NCI-H82 treated with DMSO at 0.1 percent for 48 hours (cell line): ENCODE data around the gene MECR.
A peak's percentile ranks its signal among the peaks of the same experiment; 100 is the strongest.

Experiments
- DNase-seq: peaks from one replicate; lab custom pipeline; 2025; ENCODE audit not compliant: unreplicated experiment; lab: John Stamatoyannopoulos, UW

Gene MECR

DNA sequence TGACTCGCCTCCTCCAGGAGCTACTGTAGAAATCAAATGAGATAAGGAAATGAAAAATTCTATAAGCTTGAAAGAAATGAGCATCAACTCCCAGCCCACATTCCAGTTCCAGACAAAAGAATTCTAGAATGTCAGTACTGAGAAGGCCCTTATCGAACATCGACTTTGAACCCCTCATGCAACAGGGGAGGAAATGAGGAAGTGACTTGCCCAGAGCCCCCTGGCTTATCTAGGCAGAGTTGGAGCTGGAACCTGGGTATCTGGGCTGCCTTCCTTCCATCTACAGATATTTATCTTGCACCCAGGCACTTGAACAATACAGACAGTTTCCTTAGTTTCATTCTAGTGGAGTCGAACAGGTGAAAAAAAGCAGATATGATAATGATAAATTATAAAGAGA is 22.3 kb downstream of the MECR start:
- DNase-seq, result no peak

DNA sequence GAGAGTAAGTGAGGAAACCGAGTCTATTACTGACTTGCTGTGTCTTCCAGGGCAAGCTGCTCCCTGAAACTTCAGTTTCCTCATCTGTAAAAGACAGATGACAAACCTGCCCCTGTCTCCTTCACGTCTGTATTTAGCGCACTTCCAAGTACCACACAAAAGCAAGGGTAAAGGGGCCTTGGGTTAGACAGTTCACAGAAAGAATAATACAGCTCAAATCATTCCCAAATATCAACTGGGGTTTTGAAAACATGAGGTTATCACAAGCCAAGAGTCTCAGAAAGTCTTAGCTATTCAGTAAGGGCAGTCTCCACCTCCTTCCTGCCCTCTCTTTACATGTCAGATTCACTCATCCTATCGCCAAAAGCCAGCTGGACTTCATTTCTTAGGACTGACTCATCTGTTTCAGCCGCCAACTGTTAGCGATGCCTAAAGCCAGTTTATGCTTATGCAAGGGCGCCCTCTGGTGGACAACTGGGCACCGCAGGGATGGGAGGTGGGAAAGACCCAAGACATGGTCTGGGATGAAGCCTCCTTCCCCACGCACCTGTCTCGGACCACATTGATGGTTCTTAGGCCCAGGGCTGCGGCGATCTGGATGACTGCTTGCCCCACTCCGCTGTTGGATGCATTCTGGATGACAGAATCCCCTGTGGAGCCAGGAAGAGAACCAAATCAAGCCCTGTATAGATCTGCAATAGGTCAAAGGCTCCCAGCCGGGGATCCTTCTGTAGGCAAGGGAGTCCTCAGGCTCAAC is 28.0 kb downstream of the MECR start:
- DNase-seq, result peak; percentile 74

DNA sequence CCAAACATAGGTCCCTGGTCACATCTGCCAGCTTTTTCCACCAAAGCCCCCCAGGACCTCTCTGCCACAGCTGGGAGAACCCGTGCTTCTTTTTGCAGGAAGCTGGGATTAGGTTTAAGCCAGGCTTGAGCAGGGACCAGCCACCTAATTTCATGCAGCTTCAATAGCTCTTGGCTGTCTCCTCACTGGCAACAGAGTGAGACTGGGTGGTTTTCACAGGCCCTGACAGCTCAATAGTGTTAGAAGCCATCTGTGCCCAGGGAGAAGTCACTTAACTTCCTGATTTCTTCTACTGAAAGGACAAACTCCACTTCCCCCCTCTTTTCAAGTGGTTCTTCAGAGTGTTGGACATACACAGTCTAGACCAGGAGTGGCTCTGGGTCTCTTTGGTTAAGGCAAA is 28.7 kb downstream of the MECR start:
- DNase-seq, result no peak

DNA sequence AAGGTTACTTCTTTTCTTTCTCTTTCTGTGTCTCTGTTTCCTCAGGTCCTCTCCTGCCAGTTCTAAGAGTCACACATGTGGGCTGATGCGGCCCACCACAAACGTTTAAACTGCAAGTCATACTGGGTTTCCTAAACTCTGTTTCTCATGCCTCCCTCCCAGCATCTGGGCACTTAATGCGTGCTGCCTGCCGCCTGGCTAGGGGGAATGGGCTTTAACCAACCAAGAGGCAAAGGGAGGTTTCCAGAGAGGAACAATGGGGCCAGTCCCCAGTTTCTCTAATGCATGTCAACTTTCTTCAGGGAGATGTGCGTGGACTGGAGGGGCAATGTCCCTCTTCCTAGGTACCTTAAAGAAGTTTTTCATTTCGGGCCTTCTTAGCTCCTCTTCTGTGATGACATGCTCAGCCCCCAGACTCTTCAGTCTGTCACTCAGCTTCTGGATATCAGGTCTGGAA is 29.1 kb downstream of the MECR start:
- DNase-seq, result no peak

DNA sequence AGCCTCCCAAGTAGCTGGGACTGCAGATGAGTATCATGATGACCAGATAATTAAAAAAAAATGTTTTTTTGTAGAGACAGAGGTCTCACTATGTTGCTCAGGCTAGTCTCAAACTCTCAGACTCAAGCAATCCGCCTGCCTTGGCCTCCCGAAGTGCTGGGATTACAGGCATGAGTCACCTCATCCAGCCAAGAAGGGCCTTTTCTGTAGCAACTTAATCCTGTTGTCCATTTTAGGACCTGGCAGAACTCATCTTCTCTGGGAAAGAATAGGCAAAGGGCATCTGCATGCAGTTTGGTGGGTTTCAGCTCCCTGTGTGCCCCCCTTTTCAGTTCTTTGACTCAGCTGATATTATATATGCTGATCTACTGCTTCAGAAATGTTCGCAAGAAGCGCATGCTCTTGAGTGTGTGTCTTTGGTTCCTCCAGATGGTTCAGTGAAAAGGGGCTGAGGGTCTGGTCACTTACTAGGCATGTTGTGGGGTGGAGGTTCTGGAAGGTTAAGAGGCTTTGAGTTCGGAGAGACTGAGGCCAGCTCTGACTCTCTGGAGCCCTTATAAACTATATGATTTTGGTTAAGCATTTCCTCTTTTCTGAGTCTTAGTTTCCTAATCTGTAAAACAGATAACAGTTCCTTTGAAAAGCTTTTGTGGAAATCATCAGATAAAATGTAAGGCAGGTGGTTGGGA is 29.7 kb downstream of the MECR start:
- no peak for DNase-seq

DNA sequence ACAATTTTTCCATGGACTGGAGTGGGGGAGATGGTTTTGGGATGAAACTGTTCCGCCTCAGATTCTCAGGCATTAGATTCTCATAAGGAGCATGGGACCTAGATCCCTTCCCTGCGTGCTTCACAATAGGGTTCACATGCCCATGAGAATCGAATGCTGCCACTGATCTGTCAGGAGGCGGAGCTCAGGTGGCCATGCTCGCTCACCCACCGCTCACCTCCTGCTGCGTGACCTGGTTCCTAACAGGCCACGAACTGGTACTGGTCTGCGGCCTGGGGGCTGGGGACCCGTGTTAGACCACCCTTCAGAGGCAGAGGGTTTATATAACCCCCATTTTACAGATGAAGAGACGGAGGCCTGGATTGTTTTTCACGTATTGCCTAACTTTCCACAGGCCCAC is 32.7 kb downstream of the MECR start:
- DNase-seq, result no peak

DNA sequence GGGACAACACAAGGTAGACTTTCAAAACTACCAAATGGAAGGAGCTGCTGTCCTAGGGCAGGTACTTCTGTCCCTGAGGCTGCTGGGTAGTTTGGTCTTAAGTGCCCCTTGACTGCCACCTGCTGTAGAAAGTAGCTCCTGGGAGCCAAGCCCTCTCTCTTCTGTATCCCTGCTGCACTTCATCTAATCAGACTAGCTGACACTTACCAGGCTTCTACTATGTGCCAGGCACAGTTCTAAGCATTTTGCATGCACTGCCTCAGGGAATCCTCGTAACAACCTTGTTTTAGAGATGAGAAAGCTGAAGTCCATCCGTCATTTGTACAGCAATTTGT is 33.2 kb downstream of the MECR start:
- no peak for DNase-seq

DNA sequence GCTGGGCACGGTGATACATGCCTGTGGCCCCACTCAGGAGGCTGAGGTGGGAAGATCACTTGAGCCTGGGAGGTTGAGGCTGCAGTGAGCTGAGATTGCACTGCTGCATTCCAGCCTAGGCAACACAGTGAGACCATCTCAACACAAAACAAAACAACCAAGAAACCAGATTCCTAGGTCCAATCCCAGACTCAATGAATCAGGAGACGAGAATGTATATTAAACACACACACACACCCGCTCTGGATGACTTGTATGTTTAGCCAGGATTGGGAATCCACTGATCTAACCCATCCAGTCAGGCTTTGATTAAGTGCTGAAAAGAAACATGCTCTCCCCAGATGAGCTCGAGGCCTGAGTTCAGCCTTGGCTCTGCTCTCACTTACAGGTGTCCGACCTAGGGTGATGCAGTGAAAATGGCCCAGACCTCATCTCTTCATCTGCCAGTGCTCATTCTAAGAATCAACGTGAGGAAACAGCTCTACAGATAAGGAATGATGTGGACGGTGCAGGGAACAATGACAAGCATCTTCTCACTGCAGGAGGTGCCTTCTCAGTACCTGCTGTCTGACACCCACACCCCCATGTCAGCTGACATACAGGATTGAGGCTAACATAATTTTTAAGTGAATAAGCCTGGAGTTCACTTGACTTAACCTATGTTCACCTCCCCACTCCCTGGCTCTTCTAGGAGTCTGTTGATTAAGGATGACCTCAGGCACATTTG is 33.7 kb downstream of the MECR start:
- no peak for DNase-seq

DNA sequence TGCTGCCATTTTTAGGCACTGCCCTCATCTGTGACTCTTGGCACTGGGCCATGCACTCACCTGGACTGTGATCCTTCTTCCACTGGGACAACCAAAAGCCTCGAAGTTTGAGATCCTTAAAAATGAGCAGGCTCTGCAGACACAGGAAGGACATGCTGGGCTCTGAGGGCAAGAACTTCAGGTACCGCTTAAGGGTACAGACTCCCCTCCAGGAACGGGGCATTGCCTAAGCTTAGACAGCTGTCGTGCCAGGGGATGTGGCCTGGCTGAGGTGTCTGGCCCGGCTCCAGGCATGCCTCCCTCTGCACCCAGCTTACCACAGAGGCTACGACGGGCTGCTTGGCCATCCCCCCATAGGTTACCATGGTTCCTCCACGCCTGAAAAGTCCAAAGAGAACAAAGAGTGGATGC is 34.8 kb downstream of the MECR start:
- no peak for DNase-seq

DNA sequence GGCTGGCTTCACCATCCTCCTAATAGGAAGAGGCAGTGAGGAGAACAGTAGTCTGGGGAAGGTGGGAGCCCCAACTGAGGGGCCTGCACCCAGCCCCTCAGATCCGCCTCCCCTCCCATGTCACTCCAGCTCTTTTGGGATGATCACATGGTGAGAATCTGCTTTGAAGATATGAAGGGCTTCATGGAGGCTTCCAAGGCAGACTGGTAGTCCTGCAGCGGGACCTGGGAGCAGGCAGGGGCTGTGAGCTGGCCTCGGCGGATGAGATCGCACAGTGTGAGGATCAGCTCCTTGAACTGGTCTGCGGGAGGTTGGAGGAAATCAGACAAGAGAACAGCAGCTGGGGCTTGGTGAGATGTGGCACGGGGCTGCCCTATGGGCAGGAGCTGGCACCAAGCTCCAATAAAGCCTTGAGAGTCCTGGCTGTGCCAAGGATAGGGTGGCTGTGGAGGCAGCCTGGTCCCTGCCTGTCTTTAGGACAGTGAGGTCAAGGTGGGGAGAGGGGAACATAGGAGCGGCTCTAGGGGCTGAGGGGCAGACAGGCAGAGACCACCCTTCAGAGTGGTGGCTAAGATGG is 36.8 kb downstream of the MECR start:
- no peak for DNase-seq

DNA sequence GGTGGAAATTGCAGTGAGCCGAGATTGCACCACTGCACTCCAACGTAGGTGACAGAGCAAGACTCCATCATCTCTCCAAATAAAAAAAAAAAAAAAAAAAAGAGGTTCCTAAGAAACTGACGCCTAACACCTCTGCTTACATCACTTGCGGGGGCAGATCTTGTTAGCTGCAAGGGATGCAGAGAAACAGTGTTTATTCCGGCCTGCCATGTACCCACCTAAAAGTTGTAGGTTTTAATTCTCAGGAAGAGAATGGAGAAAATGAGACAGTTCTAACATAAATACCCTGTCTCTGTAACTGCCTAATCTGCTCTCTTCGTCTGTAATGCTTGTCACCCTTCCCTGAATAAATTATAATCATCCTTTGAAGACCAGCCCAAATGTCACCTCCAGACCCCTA is 40.0 kb downstream of the MECR start:
- DNase-seq, result no peak

DNA sequence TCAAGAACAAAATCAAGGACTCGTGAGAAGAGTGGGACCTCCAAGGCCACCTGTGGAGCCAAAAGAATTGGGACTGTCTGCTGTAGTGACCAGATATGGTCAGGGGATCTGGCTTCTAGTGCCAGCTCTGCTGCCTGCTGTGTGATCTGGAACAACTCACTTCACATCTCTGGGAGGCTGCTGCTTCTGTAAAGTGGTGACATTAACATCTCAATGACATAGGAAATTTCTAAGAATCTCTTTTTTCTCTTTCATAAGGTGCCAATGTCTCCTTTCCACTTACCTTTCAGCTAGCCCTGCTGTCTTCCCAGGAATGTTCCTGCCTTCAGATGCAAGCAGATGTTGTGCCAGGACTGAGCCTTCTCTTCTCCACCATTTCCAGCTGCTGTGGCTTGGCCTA is 44.0 kb downstream of the MECR start:
- DNase-seq, result no peak

DNA sequence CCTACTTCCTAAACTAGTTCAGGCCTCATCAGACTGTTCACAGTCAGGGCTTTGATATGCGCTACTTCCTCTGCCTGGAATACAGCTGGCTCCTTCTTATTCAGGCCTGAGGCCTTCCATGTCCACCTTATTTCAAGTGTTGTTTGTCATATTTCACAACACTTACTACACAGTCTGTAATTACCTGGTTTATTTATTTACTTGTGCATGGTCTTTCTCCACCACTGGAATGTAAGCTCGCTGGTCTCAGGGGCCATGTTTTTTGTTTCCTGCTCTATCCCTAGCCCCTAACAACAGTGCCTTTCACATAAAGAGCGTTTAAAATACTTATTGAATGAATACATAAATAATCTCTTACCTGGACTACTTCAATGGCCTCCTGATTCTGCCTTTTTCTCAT is 44.5 kb downstream of the MECR start:
- no peak for DNase-seq

DNA sequence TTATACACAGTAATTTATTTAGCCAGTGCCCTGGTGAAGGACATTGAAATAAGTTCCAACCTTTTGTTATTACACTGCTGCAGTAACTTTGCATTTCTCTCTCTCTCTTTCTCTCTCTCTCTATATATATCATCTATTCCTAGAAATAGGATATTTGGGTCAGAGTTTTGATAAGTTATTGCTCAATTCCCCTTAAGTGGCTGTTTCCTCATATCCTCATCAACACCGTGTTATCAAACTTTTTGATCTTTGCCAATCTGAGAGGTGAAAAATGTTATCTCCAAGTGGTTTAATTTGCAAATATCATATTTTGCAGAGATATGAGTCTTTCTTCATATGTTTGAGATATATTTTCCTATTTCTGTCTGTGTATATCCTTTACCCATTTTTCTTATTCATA is 47.4 kb downstream of the MECR start:
- DNase-seq, result no peak

DNA sequence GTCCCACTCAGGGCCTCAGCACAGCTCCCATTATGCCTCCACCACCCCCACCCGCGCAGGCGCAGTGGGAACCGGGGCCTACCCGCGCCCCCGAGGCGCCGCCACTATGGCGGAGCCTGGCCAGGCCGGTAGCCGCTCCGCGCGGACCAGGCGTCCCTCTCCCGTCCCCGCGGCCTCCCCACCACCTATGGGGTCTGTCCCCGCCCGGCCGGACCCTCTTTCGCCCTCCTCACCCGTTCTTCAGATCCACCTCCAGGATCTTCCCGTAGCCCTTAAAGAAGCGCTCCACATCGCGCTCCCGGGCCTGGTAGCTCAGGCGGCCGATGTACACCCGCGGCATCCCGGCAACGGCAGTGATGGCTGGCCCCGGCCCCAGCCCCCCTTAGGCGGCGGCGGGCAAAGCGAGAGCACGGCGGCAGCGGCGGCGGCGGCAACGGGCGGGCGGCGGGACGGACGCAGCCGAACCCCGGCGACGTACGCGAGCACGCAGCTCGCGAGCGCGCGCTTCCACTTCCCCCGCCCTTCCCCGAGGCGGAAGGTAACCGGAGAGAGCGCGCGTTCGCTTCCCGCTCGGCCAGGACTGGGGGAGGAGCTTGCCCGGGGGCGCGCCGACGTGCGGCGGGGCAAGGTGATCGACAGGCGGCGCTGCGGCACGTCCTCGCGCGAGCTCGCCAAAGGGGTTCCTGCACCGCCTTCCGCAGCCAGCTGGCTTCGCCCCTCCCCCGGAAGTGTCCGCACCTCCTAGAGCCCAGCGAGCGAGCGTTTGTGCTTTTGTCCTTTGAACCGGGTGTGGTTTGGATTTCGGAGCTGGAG is 49.1 kb downstream of the MECR start, which contains the start of gene SRSF4:
Gene SRSF4 (minus strand): TSS at position 488 of the 813 bp plus-strand sequence. CDS start 148 bp downstream, at position 340.
- DNase-seq, result peak; percentile 97

DNA sequence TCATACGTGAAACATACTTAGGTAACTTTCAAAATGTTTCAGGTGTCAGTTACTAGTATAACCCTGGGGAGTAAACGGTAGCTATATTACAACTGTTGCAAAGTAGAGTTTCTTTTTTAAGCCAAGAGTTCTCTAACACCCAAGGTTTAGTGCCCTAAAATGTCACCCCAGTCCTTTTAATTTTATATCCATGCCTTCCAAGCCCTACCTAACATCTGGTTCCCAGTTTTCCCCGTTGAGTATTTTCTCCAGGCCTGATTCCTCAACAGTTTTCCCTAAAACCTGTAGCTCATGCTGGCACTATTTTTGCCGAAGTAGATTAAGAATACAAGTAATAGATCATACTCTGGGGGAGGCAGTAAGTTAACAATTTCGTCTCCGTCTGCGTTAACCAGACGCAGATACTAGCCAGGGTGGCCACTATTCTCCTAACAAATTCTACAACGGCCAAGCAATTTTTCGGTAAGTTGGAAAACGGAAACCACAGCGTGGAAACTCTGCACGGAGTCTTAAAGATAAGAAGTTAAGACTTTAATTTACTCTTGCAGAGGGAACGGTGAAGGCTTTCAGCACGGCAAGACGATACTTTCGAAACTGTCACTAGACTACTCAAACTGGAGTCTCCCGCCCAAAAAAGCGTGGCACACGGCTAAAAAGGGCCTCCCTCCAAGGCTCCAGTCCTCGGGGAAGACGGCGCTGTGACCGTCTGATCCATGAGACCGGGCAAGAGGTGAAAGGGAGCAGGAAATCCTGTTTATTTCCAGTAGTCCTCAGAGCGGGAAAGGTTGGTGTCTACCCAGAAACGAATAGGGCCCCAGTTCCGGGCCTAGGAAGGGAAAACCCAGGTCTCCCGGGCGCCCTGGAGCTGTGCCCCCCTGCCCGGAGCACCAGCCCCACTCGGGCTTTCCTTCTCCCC is 50.0 kb downstream of the MECR start:
- no peak for DNase-seq

DNA sequence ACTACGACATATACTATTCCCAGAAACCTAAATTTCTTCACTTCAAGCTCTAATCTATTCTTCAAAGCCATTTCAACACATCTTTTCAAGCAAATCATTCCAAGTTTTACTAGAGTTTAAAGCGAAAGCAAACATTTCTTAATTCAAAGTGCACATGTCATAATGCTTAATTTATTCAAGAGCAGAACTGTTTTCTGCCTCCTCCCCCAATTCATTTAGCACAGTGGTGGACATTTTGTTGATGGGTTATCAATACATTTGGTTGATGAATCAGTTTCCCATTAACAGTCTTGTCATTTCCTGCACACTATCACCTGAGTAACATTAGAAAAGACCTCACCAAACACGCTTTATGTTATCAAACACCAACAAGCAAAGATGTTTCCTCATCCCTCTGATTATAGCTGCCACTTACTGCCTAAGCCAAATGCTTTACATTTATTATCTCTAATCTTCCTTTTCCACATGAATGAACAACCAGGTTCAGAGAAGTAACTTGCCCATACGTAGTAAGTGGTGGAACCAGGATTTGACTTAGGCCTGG is 51.0 kb downstream of the MECR start:
- no peak for DNase-seq

DNA sequence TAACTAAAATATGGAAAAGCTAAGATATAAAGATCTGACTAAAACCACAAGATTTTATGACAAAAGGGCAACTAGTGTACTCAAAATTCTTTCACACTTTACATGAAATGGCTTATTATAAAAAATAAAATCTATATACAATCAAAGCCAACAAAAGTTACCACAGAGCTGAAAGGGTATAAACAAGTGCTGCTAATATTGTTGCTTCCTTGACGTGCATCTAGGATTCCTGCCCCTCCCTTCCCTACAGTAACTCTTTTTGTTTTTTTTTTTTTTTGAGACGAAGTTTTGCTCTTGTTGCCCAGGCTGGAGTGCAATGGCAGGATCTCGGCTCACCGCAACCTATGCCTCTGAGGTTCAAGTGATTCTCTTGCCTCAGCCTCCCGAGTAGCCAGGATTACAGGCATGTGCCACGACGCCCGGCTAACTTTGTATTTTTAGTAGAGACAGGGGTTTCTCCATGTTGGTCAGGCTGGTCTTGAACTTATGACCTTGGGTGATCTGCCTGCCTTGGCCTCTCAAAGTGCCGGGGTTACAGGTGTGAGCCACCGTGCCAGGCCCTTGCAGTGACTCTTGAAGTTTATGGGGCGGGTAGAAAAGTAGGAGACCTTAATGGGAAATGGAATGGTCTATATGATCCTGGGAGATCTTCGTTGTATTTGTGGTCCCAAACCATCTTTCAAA is 53.6 kb downstream of the MECR start:
- DNase-seq, result no peak

DNA sequence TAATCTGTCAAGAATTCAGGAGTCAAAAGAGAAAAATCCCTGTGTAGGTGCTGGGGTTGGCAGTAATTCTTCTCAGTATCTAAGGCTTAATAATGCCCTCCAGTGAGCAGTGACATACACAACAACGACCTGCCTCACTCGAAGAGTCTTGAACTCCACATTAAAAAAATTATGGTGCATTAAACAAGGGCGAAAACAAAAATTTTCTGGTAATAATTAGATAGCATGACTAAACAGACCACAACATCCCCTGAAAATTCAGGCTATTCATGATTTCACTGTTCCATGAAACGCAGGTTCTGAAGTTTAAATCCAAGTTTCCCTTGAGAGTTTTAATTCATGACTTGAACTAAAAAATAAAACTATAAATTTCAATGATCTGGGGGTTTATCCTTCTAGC is 54.2 kb downstream of the MECR start:
- no peak for DNase-seq
